H1 (cell line): Measurements from ENCODE around the gene RGS13. TPM values are rescaled to one million over a fixed set of nuclear protein-coding genes. Genes with fewer than 3 reads are reported as not detected.

Source experiments
- CHD7 ChIP-seq: fragments of 300-600 bp; sonication (generic); IDR thresholded peaks from 2 replicates; pipeline ENCODE4 v1.7.1; 2012; ENCODE audit warnings: low read length, moderate library complexity, mild to moderate bottlenecking, inconsistent platforms; ENCODE audit not compliant: insufficient replicate concordance
- GTF2F1 ChIP-seq: IDR thresholded peaks from 2 replicates; pipeline ENCODE4 v1.6.1; 2012; ENCODE audit warnings: low read depth, low read length, improper control_type of control experiment, borderline replicate concordance
- POLR2AphosphoS5 ChIP-seq: IDR thresholded peaks from 2 replicates; pipeline ENCODE4 v1.6.1; 2011; ENCODE audit warnings: low read depth, low read length
- RFX5 ChIP-seq: IDR thresholded peaks from 2 replicates; pipeline ENCODE4 v1.6.1; 2011; ENCODE audit warnings: low read depth, low read length, improper control_type of control experiment, borderline replicate concordance
- SIN3A ChIP-seq, 2 experiments: IDR thresholded peaks in 1 of 2; conservative IDR thresholded peaks in 1 of 2; 2 replicates each; pipeline ENCODE4 v1.6.1; 2011 to 2012; ENCODE audit warnings: low read length in 2 of 2, improper control_type of control experiment in 1 of 2, low read depth in 1 of 2, mild to moderate bottlenecking in 1 of 2
- SP2 ChIP-seq: IDR thresholded peaks from 2 replicates; pipeline ENCODE4 v1.6.1; 2012; ENCODE audit warnings: mild to moderate bottlenecking, low read length, inconsistent platforms
- SP4 ChIP-seq: IDR thresholded peaks from 2 replicates; pipeline ENCODE4 v1.6.1; 2012; ENCODE audit warnings: low read length, inconsistent platforms
- TAF7 ChIP-seq: optimal IDR thresholded peaks from 2 replicates; pipeline ENCODE3; 2011; ENCODE audit warnings: low read depth, mild to moderate bottlenecking, inconsistent platforms, low read length, moderate library complexity, borderline replicate concordance
- polyA plus RNA-seq, 7 experiments: library from polyadenylated mRNA; depleted of rRNA in 3 of 7; stranded (reverse) in 5 of 7; unstranded in 2 of 7; fragments of >200 nt in 5 of 7; fragments of 200-250 nt in 2 of 7; gene quantifications; 1 replicate in 5 of 7; 2 replicates in 1 of 7; 4 replicates in 1 of 7; pipeline versions ENCODE4 v1.2.1 to v1.2.3, GENCODE V29; 2011 to 2013; ENCODE audit warnings: missing spikeins in 2 of 7, mixed read lengths in 2 of 7
- total RNA-seq: library from RNA; stranded (reverse); fragmentation: NEBNext Ultra II Directional; extraction: Animal tissue kit (Norgen Biotek cat#: 25700); gene quantifications from 2 replicates; pipeline ENCODE4 v1.2.1, GENCODE V29; 2021

RGS13 gene
- total and polyA plus RNA-seq, 2 of the 8 experiments (the other 6 are each of a cell fraction or from before 2014, with no cell fraction given): not detected

GRCh38 chr1:192609110-192610079 is 26.6 kb upstream of the RGS13 start (continued):
- no peak for TF ChIP-seq CHD7
- TF ChIP-seq SP4: no peak
- TF ChIP-seq TAF7: no peak
- no peak for TF ChIP-seq SIN3A (conservative IDR thresholded peaks at IDR 0.05 in 1 of 2, IDR thresholded peaks at IDR 0.05 in 1 of 2; ENCODE audit: low read depth in 1 of 2, low read length in 2 of 2)
- no peak for TF ChIP-seq SP2
- TF ChIP-seq POLR2AphosphoS5: no peak
- no peak for TF ChIP-seq GTF2F1
- TF ChIP-seq RFX5: no peak
